ENCODE results near the gene SLC34A3.

Gene SLC34A3

GRCh38 chr9:137198051-137198901 is 32.4 kb upstream of the SLC34A3 start:
- no peak for DNase-seq

- DNase-seq: no peak
Measured at GRCh38 chr9:137198902-137199283, 31.8 kb upstream of the SLC34A3 start.

- no peak for DNase-seq
Measured at GRCh38 chr9:137199411-137200121, 31.1 kb upstream of the SLC34A3 start.

- peak; percentile 100 for DNase-seq
Measured at GRCh38 chr9:137200311-137201204, 30.1 kb upstream of the SLC34A3 start, which contains the start of gene TPRN. TSS of gene TPRN (minus strand) at chr9:137200741. CDS start at chr9:137200711, 30 bp downstream.

- no peak for DNase-seq
Measured at GRCh38 chr9:137201205-137201868, 29.4 kb upstream of the SLC34A3 start.

- no peak for DNase-seq
Measured at GRCh38 chr9:137202966-137203365, 27.7 kb upstream of the SLC34A3 start.

GRCh38 chr9:137204731-137205125 is 26.0 kb upstream of the SLC34A3 start:
- DNase-seq: no peak

- DNase-seq: peak; percentile 81
Measured at GRCh38 chr9:137205126-137206069, 25.3 kb upstream of the SLC34A3 start, which contains the start of the genes NDOR1 and TMEM203. TSS of gene NDOR1 (plus strand) at chr9:137205700. CDS start at chr9:137205778, 78 bp downstream. TSS of gene TMEM203 (minus strand) at chr9:137205648. CDS start at chr9:137205414, 234 bp downstream.

- no peak for DNase-seq
Measured at GRCh38 chr9:137206602-137207001, 24.1 kb upstream of the SLC34A3 start.

GRCh38 chr9:137211532-137211931 is 19.2 kb upstream of the SLC34A3 start:
- no peak for DNase-seq

GRCh38 chr9:137212520-137212919 is 18.2 kb upstream of the SLC34A3 start:
- no peak for DNase-seq

GRCh38 chr9:137213160-137214060 is 17.3 kb upstream of the SLC34A3 start:
- DNase-seq: no peak

- DNase-seq: no peak
Measured at GRCh38 chr9:137214620-137215019, 16.1 kb upstream of the SLC34A3 start.

- no peak for DNase-seq
Measured at GRCh38 chr9:137215196-137215986, 15.3 kb upstream of the SLC34A3 start.

- DNase-seq: no peak
Measured at GRCh38 chr9:137216188-137216965, 14.3 kb upstream of the SLC34A3 start.

GRCh38 chr9:137217276-137218211 is 13.2 kb upstream of the SLC34A3 start:
- no peak for DNase-seq

GRCh38 chr9:137218212-137218753 is 12.4 kb upstream of the SLC34A3 start:
- DNase-seq: no peak
